ENCODE data around the gene CKB. TPM values are rescaled to one million over a fixed set of nuclear protein-coding genes. Genes with fewer than 3 reads are reported as not detected.
A peak's percentile ranks its signal among the peaks of the same experiment; 100 is the strongest.

CKB gene
- total and polyA plus RNA-seq, 2 donors (not counting 1 experiment from before 2014, with no cell fraction given) = 65.2 to 136 TPM

DNA sequence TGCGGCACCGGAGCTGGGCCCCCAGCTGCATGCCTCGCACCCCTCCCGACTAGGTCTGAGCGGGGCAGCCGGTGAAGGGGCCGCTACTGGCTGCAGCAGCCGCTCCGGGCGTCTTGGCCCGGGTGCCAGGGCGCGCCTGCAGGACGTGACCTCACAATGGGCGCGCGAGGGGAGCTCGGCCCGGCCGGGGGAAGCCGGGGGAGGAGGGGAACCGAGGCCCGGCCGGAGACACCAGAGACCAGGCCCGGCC, 39.5 kb upstream of the CKB start:
- no peaks in the 10 kb centered on the region for H4K20me1 ChIP-seq (ENCODE audit: control insufficient read depth, extremely low read depth, insufficient read depth, low read length)
- H2AFZ ChIP-seq (ENCODE audit: low read length) = no peak overlapping the region
- H3K27me3 ChIP-seq (ENCODE audit: control insufficient read depth, insufficient read depth, low read length) = no peaks in the 10 kb centered on the region
- peak overlapping the region; percentile 94 for H3K27ac ChIP-seq (ENCODE audit: insufficient read depth, low read length)
- no peaks in the 10 kb centered on the region for H3K9me3 ChIP-seq (ENCODE audit: control insufficient read depth, insufficient read depth, low read depth, low read length)
- peak overlapping the region; percentile 91 for H3K4me2 ChIP-seq (ENCODE audit: extremely low read depth, insufficient read depth, low read length)
- no peaks in the 10 kb centered on the region for H3K36me3 ChIP-seq (ENCODE audit: control insufficient read depth, insufficient read depth, low read length)
- DNase-seq (ENCODE audit: low read depth in 2 of 2) = peak in 1 of 2 donors; percentile 56
- no peak for TF ChIP-seq EZH2 (IDR thresholded peaks at IDR 0.05; ENCODE audit: low read length, missing control alignments)
- no peak for TF ChIP-seq CTCF (conservative IDR thresholded peaks at IDR 0.05 in 1 of 2, IDR thresholded peaks at IDR 0.05 in 1 of 2; ENCODE audit: low read depth in 1 of 2, low read length in 2 of 2)
- H3K9ac ChIP-seq (ENCODE audit: insufficient read depth, low read length) = peak overlapping the region; percentile 89
- peaks cover 13% of the 10 kb centered on the region for H3K4me1 ChIP-seq (ENCODE audit: control insufficient read depth, extremely low read depth, insufficient read depth, low read length)
- peaks cover 84% of the 10 kb centered on the region for H3K79me2 ChIP-seq (ENCODE audit: control insufficient read depth, insufficient read depth, low read length)
- peak overlapping the region; percentile 87 to 94 (median 90) for H3K4me3 ChIP-seq (replicated peaks in 1 of 4; ENCODE audit: control extremely low read depth in 1 of 4, insufficient read depth in 1 of 4, low read depth in 3 of 4, low read length in 4 of 4)

- Histone ChIP-seq H3K36me3 (ENCODE audit: control insufficient read depth, insufficient read depth, low read length) (no peaks in the 10 kb centered on the region), H3K9ac (ENCODE audit: insufficient read depth, low read length) (peak overlapping the region; percentile 89), H2AFZ (ENCODE audit: low read length) (no peak overlapping the region), H3K9me3 (ENCODE audit: control insufficient read depth, insufficient read depth, low read depth, low read length) (no peaks in the 10 kb centered on the region), H3K4me1 (ENCODE audit: control insufficient read depth, extremely low read depth, insufficient read depth, low read length) (peaks cover 13% of the 10 kb centered on the region), H3K27ac (ENCODE audit: insufficient read depth, low read length) (peak overlapping the region; percentile 94), H3K79me2 (ENCODE audit: control insufficient read depth, insufficient read depth, low read length) (peaks cover 83% of the 10 kb centered on the region), H3K27me3 (ENCODE audit: control insufficient read depth, insufficient read depth, low read length) (no peaks in the 10 kb centered on the region), H3K4me3 (replicated peaks in 1 of 4; ENCODE audit: control extremely low read depth in 1 of 4, insufficient read depth in 1 of 4, low read depth in 3 of 4, low read length in 4 of 4) (peak overlapping the region; percentile 87 to 94 (median 90)), H4K20me1 (ENCODE audit: control insufficient read depth, extremely low read depth, insufficient read depth, low read length) (no peaks in the 10 kb centered on the region), H3K4me2 (ENCODE audit: extremely low read depth, insufficient read depth, low read length) (peak overlapping the region; percentile 91)
- TF ChIP-seq EZH2 (IDR thresholded peaks at IDR 0.05; ENCODE audit: low read length, missing control alignments) (no peak), CTCF (conservative IDR thresholded peaks at IDR 0.05 in 1 of 2, IDR thresholded peaks at IDR 0.05 in 1 of 2; ENCODE audit: low read depth in 1 of 2, low read length in 2 of 2) (no peak)
- DNase-seq (ENCODE audit: low read depth in 2 of 2) = peak; percentile 55 to 64
Observed at GRCh38 chr14:103561381-103562178, 39.0 kb upstream of the CKB start.

- H3K4me3 ChIP-seq (replicated peaks in 1 of 4; ENCODE audit: control extremely low read depth in 1 of 4, insufficient read depth in 1 of 4, low read depth in 3 of 4, low read length in 4 of 4) = peak overlapping the region; percentile 87 to 94 (median 90)
- H3K4me2 ChIP-seq (ENCODE audit: extremely low read depth, insufficient read depth, low read length) = peak overlapping the region; percentile 91
- no peaks in the 10 kb centered on the region for H3K27me3 ChIP-seq (ENCODE audit: control insufficient read depth, insufficient read depth, low read length)
- H3K4me1 ChIP-seq (ENCODE audit: control insufficient read depth, extremely low read depth, insufficient read depth, low read length) = peaks cover 13% of the 10 kb centered on the region
- H3K27ac ChIP-seq (ENCODE audit: insufficient read depth, low read length) = no peak overlapping the region
- no peak for DNase-seq (ENCODE audit: low read depth in 2 of 2)
- no peak overlapping the region for H3K9ac ChIP-seq (ENCODE audit: insufficient read depth, low read length)
- no peaks in the 10 kb centered on the region for H4K20me1 ChIP-seq (ENCODE audit: control insufficient read depth, extremely low read depth, insufficient read depth, low read length)
- H3K79me2 ChIP-seq (ENCODE audit: control insufficient read depth, insufficient read depth, low read length) = peaks cover 78% of the 10 kb centered on the region
- no peak for TF ChIP-seq CTCF (conservative IDR thresholded peaks at IDR 0.05 in 1 of 2, IDR thresholded peaks at IDR 0.05 in 1 of 2; ENCODE audit: low read depth in 1 of 2, low read length in 2 of 2)
- TF ChIP-seq EZH2 (IDR thresholded peaks at IDR 0.05; ENCODE audit: low read length, missing control alignments) = no peak
- H3K36me3 ChIP-seq (ENCODE audit: control insufficient read depth, insufficient read depth, low read length) = no peaks in the 10 kb centered on the region
- H2AFZ ChIP-seq (ENCODE audit: low read length) = no peak overlapping the region
- no peaks in the 10 kb centered on the region for H3K9me3 ChIP-seq (ENCODE audit: control insufficient read depth, insufficient read depth, low read depth, low read length)
Observed at GRCh38 chr14:103560691-103561090, 38.1 kb upstream of the CKB start.

Data from fibroblast of lung (primary cell).